HepG2 (cell line): ENCODE measurements around the gene WIF1. TPM values are rescaled to one million over a fixed set of nuclear protein-coding genes. Genes with fewer than 3 reads are reported as not detected.

Experiments
- ATAC-seq: fragments of 200-7000 bp; cut with Tn5 transposase; 3 replicates; pipeline ENCODE4 v1.9.1; 2020; ENCODE audit warnings: mild to moderate bottlenecking, moderate library complexity
- BruUV-seq: library from RNA; stranded (reverse); fragments of 400-500 nt; replicated peaks from 2 replicates; lab custom pipeline; 2021; lab: Mats Ljungman, UMichigan
- CTCF ChIA-PET: fragments of 300-600 bp; formaldehyde crosslinking; extraction: SDS; loops from one replicate; lab custom pipeline; 2021; ENCODE audit warnings: low total read pairs, inconsistent platforms, low intra/inter-chr PET ratio; lab: Yijun Ruan, JAX
- POLR2A ChIA-PET: fragments of 350-600 bp; sonication (Branson Sonifier 250); formaldehyde crosslinking; loops from one replicate; lab custom pipeline; 2020; ENCODE audit warnings: antibody characterized with exemption, inconsistent platforms; lab: Yijun Ruan, JAX
- DNase-seq: peaks from one replicate; pipeline ENCODE4 v3.0.0-alpha.2; 2015; ENCODE audit warnings: low spot score
- FAIRE-seq: peaks from 3 replicates; lab custom pipeline; 2011; peaks lifted over from hg19 to GRCh38; lab: Jason Lieb, UNC
- H2AFZ ChIP-seq: one replicate; pipeline ENCODE4 v1.6.1; 2011; ENCODE audit warnings: low read length, inconsistent platforms
- H3K27ac ChIP-seq: fragments of 300-600 bp; 3 replicates; pipeline ENCODE4 v1.8.0; 2011; ENCODE audit warnings: mixed run types, mild to moderate bottlenecking, mixed read lengths, low read length, inconsistent platforms; ENCODE audit not compliant: insufficient read depth; ENCODE audit errors: extremely low read length
- H3K27me3 ChIP-seq, 2 experiments: fragments of 200-600 bp in 1 of 2; 2 replicates in 1 of 2; 3 replicates in 1 of 2; pipeline versions ENCODE4 v1.6.0 to v1.8.0; 2011; ENCODE audit warnings: low read length in 2 of 2, mild to moderate bottlenecking in 2 of 2, moderate library complexity in 2 of 2, inconsistent platforms in 1 of 2; ENCODE audit not compliant: insufficient read depth in 2 of 2, control insufficient read depth in 1 of 2
- H3K36me3 ChIP-seq, 2 experiments: fragments of 200-600 bp in 1 of 2; replicated peaks in 1 of 2; 2 replicates in 1 of 2; 3 replicates in 1 of 2; pipeline versions ENCODE4 v1.5.1 to v1.8.0; 2011; ENCODE audit warnings: low read length in 2 of 2, inconsistent platforms in 1 of 2; ENCODE audit not compliant: insufficient read depth in 2 of 2, control insufficient read depth in 1 of 2
- H3K4me1 ChIP-seq: 2 replicates; pipeline ENCODE4 v1.5.1; 2012; ENCODE audit warnings: low read length, inconsistent platforms; ENCODE audit not compliant: insufficient read depth
- H3K4me2 ChIP-seq: 2 replicates; pipeline ENCODE4 v1.6.0; 2011; ENCODE audit warnings: low read depth, low read length, inconsistent platforms
- H3K4me3 ChIP-seq, 3 experiments: fragments of 200-600 bp in 1 of 3; sonication (generic), shearing (Covaris generic) in 1 of 3; replicated peaks in 1 of 3; 2 replicates each; pipeline ENCODE4 v1.5.1; 2011 to 2016; ENCODE audit warnings: low read length in 3 of 3, inconsistent platforms in 2 of 3, low read depth in 2 of 3, mild to moderate bottlenecking in 2 of 3, control low read depth in 1 of 3, mixed read lengths in 1 of 3; ENCODE audit not compliant: insufficient read depth in 1 of 3
- H3K79me2 ChIP-seq: one replicate; pipeline ENCODE4 v1.6.1; 2011; ENCODE audit warnings: low read length, inconsistent platforms; ENCODE audit not compliant: insufficient read depth
- H3K9ac ChIP-seq: 2 replicates; pipeline ENCODE4 v1.6.0; 2011; ENCODE audit warnings: mild to moderate bottlenecking, low read depth, low read length, inconsistent platforms; ENCODE audit not compliant: insufficient read depth
- H3K9me3 ChIP-seq: 2 replicates; pipeline ENCODE4 v1.5.1; 2012; ENCODE audit warnings: mild to moderate bottlenecking, low read length
- H4K20me1 ChIP-seq: 2 replicates; pipeline ENCODE4 v1.6.0; 2011; ENCODE audit warnings: inconsistent platforms, mild to moderate bottlenecking, low read length, moderate library complexity; ENCODE audit not compliant: insufficient read depth
- DR1 ChIP-seq: sonication (generic); formaldehyde crosslinking; IDR thresholded peaks from 2 replicates; pipeline ENCODE4 v1.8.0; 2021; ENCODE audit warnings: mild to moderate bottlenecking, missing genetic modification reagents, inconsistent platforms
- EHMT2 ChIP-seq: fragments of 200-600 bp; sonication (generic); IDR thresholded peaks from 2 replicates; pipeline ENCODE4 v1.7.0; 2017; ENCODE audit warnings: antibody characterized with exemption, low read depth, low read length, borderline replicate concordance
- GABPB1 ChIP-seq: IDR thresholded peaks from 2 replicates; pipeline ENCODE4 v1.6.1; 2016; ENCODE audit warnings: mild to moderate bottlenecking, missing genetic modification reagents, moderate library complexity, missing compliant biosample characterization
- IKZF1 ChIP-seq: fragments of 450-650 bp; IDR thresholded peaks from 2 replicates; pipeline ENCODE4 v1.7.1; 2016
- JARID2 ChIP-seq: sonication (generic); formaldehyde crosslinking; IDR thresholded peaks from 2 replicates; pipeline ENCODE4 v1.8.1; 2023; ENCODE audit warnings: missing genetic modification reagents, inconsistent platforms; ENCODE audit not compliant: insufficient replicate concordance
- NFE2 ChIP-seq: sonication (generic); formaldehyde crosslinking; IDR thresholded peaks from 2 replicates; pipeline ENCODE4 v1.4.0; 2020; ENCODE audit warnings: missing genetic modification reagents
- XRCC5 ChIP-seq: fragments of 200-400 bp; formaldehyde crosslinking; optimal IDR thresholded peaks from 2 replicates; pipeline ENCODE3; 2017; ENCODE audit warnings: mild to moderate bottlenecking, low read length
- ZFP37 ChIP-seq: sonication (generic); formaldehyde crosslinking; IDR thresholded peaks from 2 replicates; pipeline ENCODE4 v1.4.0; 2020; ENCODE audit warnings: missing genetic modification reagents, borderline replicate concordance
- ZNF382 ChIP-seq: sonication (generic); formaldehyde crosslinking; IDR thresholded peaks from 2 replicates; pipeline ENCODE4 v1.5.0; 2020; ENCODE audit warnings: missing genetic modification reagents, mild to moderate bottlenecking, borderline replicate concordance
- ZNF430 ChIP-seq: sonication (generic); formaldehyde crosslinking; IDR thresholded peaks from 2 replicates; pipeline ENCODE4 v1.9.0; 2021; ENCODE audit warnings: mild to moderate bottlenecking, missing genetic modification reagents
- ZNF589 ChIP-seq: sonication (generic); formaldehyde crosslinking; conservative IDR thresholded peaks from 2 replicates; pipeline ENCODE4 v1.8.0; 2022; ENCODE audit warnings: mild to moderate bottlenecking, moderate library complexity, missing genetic modification reagents
- ZNF615 ChIP-seq: sonication (generic); formaldehyde crosslinking; IDR thresholded peaks from 2 replicates; pipeline ENCODE4 v1.5.0; 2020; ENCODE audit warnings: mild to moderate bottlenecking, missing genetic modification reagents, borderline replicate concordance
- WGBS: methylation state at CpG from one replicate; pipeline ENCODE4 v1.1.6; 2017; ENCODE audit warnings: low lambda C conversion rate; 5-methylcytosine and 5-hydroxymethylcytosine counted together
- in situ Hi-C: cut with HindIII; loops from 2 replicates; pipeline ENCODE4 v1.10.0; 2017; ENCODE audit warnings: low pct_unique_long_range_greater_than_20kb; ENCODE audit not compliant: extremely low pct_ligation_motif_present
- intact Hi-C: fragments of 100-400 bp; cut with micrococcal nuclease; formaldehyde crosslinking; loops from one replicate; pipeline ENCODE4 v1.10.0; 2022; ENCODE audit not compliant: unreplicated experiment
- polyA plus RNA-seq, 8 experiments: library from polyadenylated mRNA; depleted of rRNA in 3 of 8; stranded (reverse) in 7 of 8; unstranded in 1 of 8; fragments of >200 nt; fragmentation: Illumina TruSeq in 4 of 8; extraction: Trizol in 4 of 8; gene quantifications; 2 replicates each; pipeline versions ENCODE4 v1.2.1 to v1.2.3, GENCODE V29; 2011 to 2016; ENCODE audit warnings: low read depth in 4 of 8, missing spikeins in 1 of 8, mixed read lengths in 1 of 8; ENCODE audit not compliant: insufficient read depth in 1 of 8
- total RNA-seq, 5 experiments: library from RNA; depleted of rRNA; stranded (reverse); fragments of >200 nt; fragmentation: Illumina TruSeq; extraction: Trizol; gene quantifications; 2 replicates each; pipeline ENCODE4 v1.2.3, GENCODE V29; 2016; ENCODE audit warnings: low read depth in 1 of 5
- TF ChIP-seq, protein P1 (sequence below): sonication (generic); formaldehyde crosslinking; IDR thresholded peaks from 2 replicates; pipeline ENCODE4 v1.4.0; 2020; ENCODE audit warnings: missing genetic modification reagents
- TF ChIP-seq, protein P2 (sequence below): sonication (generic); formaldehyde crosslinking; IDR thresholded peaks from 2 replicates; pipeline ENCODE4 v1.4.0; 2020; ENCODE audit warnings: missing genetic modification reagents

The WIF1 gene
- total and polyA plus RNA-seq, 2 of the 13 experiments (the other 11 are each of a cell fraction or from before 2014, with no cell fraction given): not detected

DNA sequence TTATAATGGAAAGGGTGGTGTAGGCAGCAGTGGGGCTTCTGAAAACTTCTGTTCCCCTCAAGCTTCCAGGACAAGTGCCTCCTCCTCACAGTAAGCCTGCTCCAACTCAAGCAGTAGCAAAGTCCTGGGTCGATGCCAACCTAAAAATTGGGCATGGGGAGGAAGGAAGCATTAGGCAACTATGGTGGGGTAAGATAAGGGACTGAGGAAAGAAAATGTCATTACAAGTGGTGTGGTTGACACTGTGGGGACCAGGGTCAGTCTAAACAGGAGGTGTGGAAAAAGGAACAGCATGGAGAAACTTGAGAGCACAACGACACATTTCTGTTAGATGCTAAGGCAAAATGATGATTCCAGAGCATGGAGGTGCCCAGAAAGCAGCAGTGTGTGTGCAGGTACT is 34.9 kb downstream of the WIF1 start:
- H3K9me3 ChIP-seq: no peaks in the 10 kb centered on the region
- no peaks in the 10 kb centered on the region for H3K4me1 ChIP-seq
- no peaks in the 10 kb centered on the region for H3K27me3 ChIP-seq
- no TSS peak for BruUV-seq
- FAIRE-seq (no peak), DNase-seq (no peak)
- ChIA-PET POLR2A (no interaction called here), CTCF (no interaction called here)
- in situ Hi-C loops: no loop called here
- no peaks in the 10 kb centered on the region for H3K79me2 ChIP-seq
- H3K9ac ChIP-seq: no peak overlapping the region
- no peaks in the 10 kb centered on the region for H3K36me3 ChIP-seq
- H3K4me2 ChIP-seq: no peak overlapping the region
- no peaks in the 10 kb centered on the region for H4K20me1 ChIP-seq
- no peak for TF ChIP-seq ZFP37
- no peak for TF ChIP-seq GABPB1
- TF ChIP-seq, all 625 proteins: peak for 0
- intact Hi-C loops: no loop called here
- Histone ChIP-seq H2AFZ (no peak overlapping the region), H3K27ac (no peak overlapping the region), H3K4me3 (no peak overlapping the region)
- WGBS: 11% methylated on average over 2 of the region's 2 CpGs
- ATAC-seq: no peak

DNA sequence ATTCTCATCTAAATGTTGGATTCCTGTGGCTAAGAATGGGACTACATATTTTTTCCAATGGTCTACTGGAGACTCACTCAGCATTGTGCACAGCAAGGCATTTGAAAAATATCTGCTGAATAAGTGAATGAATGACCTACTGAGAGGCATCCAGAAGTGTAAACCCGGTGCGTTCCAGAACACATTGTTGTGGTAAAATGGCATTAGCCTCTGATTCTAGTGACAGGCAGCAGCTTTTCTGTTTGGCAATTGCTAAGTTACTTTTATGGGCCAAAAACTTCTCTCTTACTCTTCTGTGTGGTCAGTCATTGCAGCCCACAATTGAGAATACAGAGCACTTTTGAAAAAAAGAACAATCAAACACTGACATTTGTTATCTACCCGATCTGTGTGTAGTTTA is 36.5 kb downstream of the WIF1 start:
- H3K27ac ChIP-seq: no peak overlapping the region
- H3K4me1 ChIP-seq: no peaks in the 10 kb centered on the region
- no TSS peak for BruUV-seq
- FAIRE-seq (no peak), DNase-seq (no peak), ATAC-seq (no peak)
- H3K9ac ChIP-seq: no peak overlapping the region
- H3K36me3 ChIP-seq: no peaks in the 10 kb centered on the region
- in situ Hi-C loops: no loop called here
- WGBS: 62% methylated on average over 3 of the region's 3 CpGs
- H3K4me3 ChIP-seq: no peak overlapping the region
- intact Hi-C loops: no loop called here
- H3K79me2 ChIP-seq: no peaks in the 10 kb centered on the region
- ChIA-PET CTCF (no interaction called here), POLR2A (no interaction called here)
- no peak overlapping the region for H3K4me2 ChIP-seq
- H3K27me3 ChIP-seq: no peaks in the 10 kb centered on the region
- no peaks in the 10 kb centered on the region for H4K20me1 ChIP-seq
- H3K9me3 ChIP-seq: no peaks in the 10 kb centered on the region
- no peak overlapping the region for H2AFZ ChIP-seq
- TF ChIP-seq, protein P1, sequence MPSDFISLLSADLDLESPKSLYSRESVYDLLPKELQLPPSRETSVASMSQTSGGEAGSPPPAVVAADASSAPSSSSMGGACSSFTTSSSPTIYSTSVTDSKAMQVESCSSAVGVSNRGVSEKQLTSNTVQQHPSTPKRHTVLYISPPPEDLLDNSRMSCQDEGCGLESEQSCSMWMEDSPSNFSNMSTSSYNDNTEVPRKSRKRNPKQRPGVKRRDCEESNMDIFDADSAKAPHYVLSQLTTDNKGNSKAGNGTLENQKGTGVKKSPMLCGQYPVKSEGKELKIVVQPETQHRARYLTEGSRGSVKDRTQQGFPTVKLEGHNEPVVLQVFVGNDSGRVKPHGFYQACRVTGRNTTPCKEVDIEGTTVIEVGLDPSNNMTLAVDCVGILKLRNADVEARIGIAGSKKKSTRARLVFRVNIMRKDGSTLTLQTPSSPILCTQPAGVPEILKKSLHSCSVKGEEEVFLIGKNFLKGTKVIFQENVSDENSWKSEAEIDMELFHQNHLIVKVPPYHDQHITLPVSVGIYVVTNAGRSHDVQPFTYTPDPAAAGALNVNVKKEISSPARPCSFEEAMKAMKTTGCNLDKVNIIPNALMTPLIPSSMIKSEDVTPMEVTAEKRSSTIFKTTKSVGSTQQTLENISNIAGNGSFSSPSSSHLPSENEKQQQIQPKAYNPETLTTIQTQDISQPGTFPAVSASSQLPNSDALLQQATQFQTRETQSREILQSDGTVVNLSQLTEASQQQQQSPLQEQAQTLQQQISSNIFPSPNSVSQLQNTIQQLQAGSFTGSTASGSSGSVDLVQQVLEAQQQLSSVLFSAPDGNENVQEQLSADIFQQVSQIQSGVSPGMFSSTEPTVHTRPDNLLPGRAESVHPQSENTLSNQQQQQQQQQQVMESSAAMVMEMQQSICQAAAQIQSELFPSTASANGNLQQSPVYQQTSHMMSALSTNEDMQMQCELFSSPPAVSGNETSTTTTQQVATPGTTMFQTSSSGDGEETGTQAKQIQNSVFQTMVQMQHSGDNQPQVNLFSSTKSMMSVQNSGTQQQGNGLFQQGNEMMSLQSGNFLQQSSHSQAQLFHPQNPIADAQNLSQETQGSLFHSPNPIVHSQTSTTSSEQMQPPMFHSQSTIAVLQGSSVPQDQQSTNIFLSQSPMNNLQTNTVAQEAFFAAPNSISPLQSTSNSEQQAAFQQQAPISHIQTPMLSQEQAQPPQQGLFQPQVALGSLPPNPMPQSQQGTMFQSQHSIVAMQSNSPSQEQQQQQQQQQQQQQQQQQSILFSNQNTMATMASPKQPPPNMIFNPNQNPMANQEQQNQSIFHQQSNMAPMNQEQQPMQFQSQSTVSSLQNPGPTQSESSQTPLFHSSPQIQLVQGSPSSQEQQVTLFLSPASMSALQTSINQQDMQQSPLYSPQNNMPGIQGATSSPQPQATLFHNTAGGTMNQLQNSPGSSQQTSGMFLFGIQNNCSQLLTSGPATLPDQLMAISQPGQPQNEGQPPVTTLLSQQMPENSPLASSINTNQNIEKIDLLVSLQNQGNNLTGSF (CRISPR knock-in tag): no peak
- TF ChIP-seq JARID2 (CRISPR knock-in tag) (no peak), NFE2 (CRISPR knock-in tag) (no peak), ZNF615 (CRISPR knock-in tag) (no peak), EHMT2 (no peak), ZNF589 (CRISPR knock-in tag) (no peak), ZNF430 (CRISPR knock-in tag) (no peak), IKZF1 (no peak), XRCC5 (no peak), DR1 (CRISPR knock-in tag) (no peak), ZNF382 (CRISPR knock-in tag) (no peak)
- TF ChIP-seq, protein P2, sequence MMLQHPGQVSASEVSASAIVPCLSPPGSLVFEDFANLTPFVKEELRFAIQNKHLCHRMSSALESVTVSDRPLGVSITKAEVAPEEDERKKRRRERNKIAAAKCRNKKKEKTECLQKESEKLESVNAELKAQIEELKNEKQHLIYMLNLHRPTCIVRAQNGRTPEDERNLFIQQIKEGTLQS (CRISPR knock-in tag): no peak
